Measurements from ENCODE around the gene GOLIM4. TPM values are rescaled to one million over a fixed set of nuclear protein-coding genes. Genes with fewer than 3 reads are reported as not detected.

The GOLIM4 gene
- total and polyA plus RNA-seq, 2 experiments from 2014 or later: 34.4 to 50.5 TPM

GRCh38 chr3:168071591-168072322, 24.0 kb downstream of the GOLIM4 start:
- Histone ChIP-seq H3K79me2 (replicated peaks; ENCODE audit: insufficient read depth) (peaks cover 75% of the 10 kb centered on the region), H3K27me3 (ENCODE audit: insufficient read depth) (no peaks in the 10 kb centered on the region), H3K4me1 (ENCODE audit: insufficient read depth) (peaks cover 20% of the 10 kb centered on the region), H3F3A (replicated peaks; ENCODE audit: low read depth) (no peaks in the 10 kb centered on the region), H3K9me2 (ENCODE audit: insufficient read depth) (no peaks in the 10 kb centered on the region), H4K20me1 (replicated peaks; ENCODE audit: insufficient read depth) (no peaks in the 10 kb centered on the region), H3K4me2 (peak overlapping the region; percentile 17; the same call in 1 of the 2 replicates), H3K27ac (ENCODE audit: low read depth) (no peak overlapping the region), H2AFZ (no peak overlapping the region), H3K36me3 (ENCODE audit: insufficient read depth) (no peaks in the 10 kb centered on the region), H3K4me3 (no peak overlapping the region)
- Mint-ChIP-seq H3K36me3 (ENCODE audit: low read depth) (no peaks in the 10 kb centered on the region), H3K4me3 (no peak overlapping the region), H3K27me3 (ENCODE audit: insufficient read depth, low read depth, poor library complexity) (no peaks in the 10 kb centered on the region), H3K4me1 (peaks cover 16% of the 10 kb centered on the region; the same call in 2 of the 3 replicates), H3K9me3 (no peaks in the 10 kb centered on the region), H3K27ac (no peak overlapping the region)
- no peak for ATAC-seq
- DNase-seq (ENCODE audit: low spot score): no peak
- TF ChIP-seq CTCF (conservative IDR thresholded peaks at IDR 0.05; ENCODE audit: low read depth in 2 of 2): no peak
- TF ChIP-seq ETS1 (IDR thresholded peaks at IDR 0.05): no peak
- no peak for TF ChIP-seq CREB1 (CRISPR knock-in tag; IDR thresholded peaks at IDR 0.05; ENCODE audit: low read depth)
- no peak for TF ChIP-seq EZH2 (IDR thresholded peaks at IDR 0.05; ENCODE audit: low read depth, unreplicated experiment)
- TF ChIP-seq STAT1 (IDR thresholded peaks at IDR 0.05; ENCODE audit: unreplicated experiment): no peak
- no peak for TF ChIP-seq ZNF114 (CRISPR knock-in tag; IDR thresholded peaks at IDR 0.05)
- no peak for TF ChIP-seq EZH2phosphoT487 (IDR thresholded peaks at IDR 0.05; ENCODE audit: unreplicated experiment)
- TF ChIP-seq REST (IDR thresholded peaks at IDR 0.05; ENCODE audit: unreplicated experiment): no peak
- no peak for TF ChIP-seq ZNF331 (CRISPR knock-in tag; IDR thresholded peaks at IDR 0.05; ENCODE audit: low read depth)
- TF ChIP-seq POLR2AphosphoS5 (IDR thresholded peaks at IDR 0.05; ENCODE audit: low read depth): no peak
- TF ChIP-seq ZNF462 (CRISPR knock-in tag; IDR thresholded peaks at IDR 0.05): no peak
- no peak for TF ChIP-seq NANOG (IDR thresholded peaks at IDR 0.05; ENCODE audit: borderline replicate concordance)
